Measurements from ENCODE around the gene GPR68. TPM values are rescaled to one million over a fixed set of nuclear protein-coding genes. Genes with fewer than 3 reads are reported as not detected.

Gene GPR68
- total and polyA plus RNA-seq, 4 donors: 2.3 to 7.6 (median 2.8) TPM

DNA sequence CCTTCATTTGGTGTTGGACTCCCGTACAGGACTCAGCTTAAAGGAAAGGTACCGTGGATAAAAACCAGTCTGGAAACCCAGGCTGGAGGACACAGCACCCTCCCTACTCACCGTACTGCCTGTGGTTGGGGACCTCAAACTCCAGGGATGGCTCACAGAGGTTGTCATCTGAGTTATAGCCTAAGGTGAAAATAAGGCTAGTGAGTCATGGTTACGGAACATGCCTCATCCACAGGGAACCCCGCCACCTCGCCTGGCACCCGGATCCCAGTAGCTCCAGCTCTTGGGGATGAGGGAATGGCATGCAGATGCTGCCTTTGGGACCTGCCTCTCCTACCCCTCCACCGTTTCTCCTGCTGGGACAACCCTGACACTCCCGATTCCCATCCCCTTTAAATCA lies 36.8 kb upstream of the GPR68 start:
- no peaks in the 10 kb centered on the region for H3K4me1 ChIP-seq (ENCODE audit: control insufficient read depth in 5 of 5, insufficient read depth in 5 of 5, low read length in 5 of 5)
- WGBS, 2 donors: 95 to 97% methylated on average over 9 of the region's 9 CpGs
- no peak overlapping the region for H3K9ac ChIP-seq (ENCODE audit: insufficient read depth in 1 of 2, low read length in 2 of 2)
- TF ChIP-seq, protein P1, sequence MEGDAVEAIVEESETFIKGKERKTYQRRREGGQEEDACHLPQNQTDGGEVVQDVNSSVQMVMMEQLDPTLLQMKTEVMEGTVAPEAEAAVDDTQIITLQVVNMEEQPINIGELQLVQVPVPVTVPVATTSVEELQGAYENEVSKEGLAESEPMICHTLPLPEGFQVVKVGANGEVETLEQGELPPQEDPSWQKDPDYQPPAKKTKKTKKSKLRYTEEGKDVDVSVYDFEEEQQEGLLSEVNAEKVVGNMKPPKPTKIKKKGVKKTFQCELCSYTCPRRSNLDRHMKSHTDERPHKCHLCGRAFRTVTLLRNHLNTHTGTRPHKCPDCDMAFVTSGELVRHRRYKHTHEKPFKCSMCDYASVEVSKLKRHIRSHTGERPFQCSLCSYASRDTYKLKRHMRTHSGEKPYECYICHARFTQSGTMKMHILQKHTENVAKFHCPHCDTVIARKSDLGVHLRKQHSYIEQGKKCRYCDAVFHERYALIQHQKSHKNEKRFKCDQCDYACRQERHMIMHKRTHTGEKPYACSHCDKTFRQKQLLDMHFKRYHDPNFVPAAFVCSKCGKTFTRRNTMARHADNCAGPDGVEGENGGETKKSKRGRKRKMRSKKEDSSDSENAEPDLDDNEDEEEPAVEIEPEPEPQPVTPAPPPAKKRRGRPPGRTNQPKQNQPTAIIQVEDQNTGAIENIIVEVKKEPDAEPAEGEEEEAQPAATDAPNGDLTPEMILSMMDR (IDR thresholded peaks at IDR 0.05; ENCODE audit: control extremely low read depth, extremely low read depth): no peak
- H3K27ac ChIP-seq (ENCODE audit: low read depth in 1 of 2, low read length in 1 of 2): no peak overlapping the region
- ATAC-seq (ENCODE audit: insufficient read depth, low FRiP score): no peak
- no peak for DNase-seq
- no peaks in the 10 kb centered on the region for H3K9me3 ChIP-seq (ENCODE audit: control insufficient read depth in 4 of 4, insufficient read depth in 3 of 4, low read length in 3 of 4)
- no peak overlapping the region for H3K4me3 ChIP-seq
- H3K36me3 ChIP-seq (ENCODE audit: control insufficient read depth in 4 of 4, insufficient read depth in 4 of 4, low read length in 4 of 4): peaks cover 0 to 28% (median 3%) of the 10 kb centered on the region in 4 donors
- H3K27me3 ChIP-seq (ENCODE audit: control insufficient read depth in 3 of 3, insufficient read depth in 3 of 3, low read length in 2 of 3): no peaks in the 10 kb centered on the region

DNA sequence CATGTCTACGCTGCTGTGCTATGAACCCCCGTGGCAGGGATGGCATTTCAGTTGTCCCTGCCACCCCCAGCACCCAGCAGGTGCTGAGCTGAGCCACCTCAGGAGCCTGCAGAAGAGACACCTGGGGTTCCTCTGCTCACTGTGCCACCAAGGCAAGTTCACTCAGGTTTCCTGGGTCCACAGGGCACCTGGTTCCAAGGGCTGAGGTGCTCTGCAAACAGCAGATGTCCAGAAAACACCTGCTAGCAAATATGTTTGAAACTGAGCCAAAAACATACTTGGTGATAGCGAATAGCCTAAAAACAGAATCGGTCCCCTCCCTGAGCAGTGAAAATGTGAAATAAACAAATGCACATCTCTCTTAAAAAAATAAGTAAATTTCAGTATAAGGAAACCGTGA lies 35.6 kb upstream of the GPR68 start:
- WGBS, 2 donors: 80 to 84% methylated on average over 5 of the region's 5 CpGs
- H3K4me1 ChIP-seq (ENCODE audit: control insufficient read depth in 5 of 5, insufficient read depth in 5 of 5, low read length in 5 of 5): no peaks in the 10 kb centered on the region
- no peak overlapping the region for H3K9ac ChIP-seq (ENCODE audit: insufficient read depth in 1 of 2, low read length in 2 of 2)
- no peak overlapping the region for H3K4me3 ChIP-seq
- H3K9me3 ChIP-seq (ENCODE audit: control insufficient read depth in 4 of 4, insufficient read depth in 3 of 4, low read length in 3 of 4): no peaks in the 10 kb centered on the region
- H3K27ac ChIP-seq (ENCODE audit: low read depth in 1 of 2, low read length in 1 of 2): no peak overlapping the region
- TF ChIP-seq, protein P1 (IDR thresholded peaks at IDR 0.05; ENCODE audit: control extremely low read depth, extremely low read depth): no peak
- ATAC-seq (ENCODE audit: insufficient read depth, low FRiP score) (no peak), DNase-seq (no peak)
- H3K36me3 ChIP-seq (ENCODE audit: control insufficient read depth in 4 of 4, insufficient read depth in 4 of 4, low read length in 4 of 4): peaks cover 0 to 29% (median 3%) of the 10 kb centered on the region in 4 donors
- no peaks in the 10 kb centered on the region for H3K27me3 ChIP-seq (ENCODE audit: control insufficient read depth in 3 of 3, insufficient read depth in 3 of 3, low read length in 2 of 3)

- 93 to 94% methylated on average over 10 of the region's 10 CpGs for WGBS, 2 donors
- Histone ChIP-seq H3K9ac (ENCODE audit: insufficient read depth in 1 of 2, low read length in 2 of 2) (no peak overlapping the region), H3K36me3 (ENCODE audit: control insufficient read depth in 4 of 4, insufficient read depth in 4 of 4, low read length in 4 of 4) (peaks cover 0 to 33% (median 3%) of the 10 kb centered on the region in 4 donors), H3K4me1 (ENCODE audit: control insufficient read depth in 5 of 5, insufficient read depth in 5 of 5, low read length in 5 of 5) (no peaks in the 10 kb centered on the region), H3K4me3 (no peak overlapping the region), H3K27ac (ENCODE audit: low read depth in 1 of 2, low read length in 1 of 2) (no peak overlapping the region), H3K9me3 (ENCODE audit: control insufficient read depth in 4 of 4, insufficient read depth in 3 of 4, low read length in 3 of 4) (no peaks in the 10 kb centered on the region), H3K27me3 (ENCODE audit: control insufficient read depth in 3 of 3, insufficient read depth in 3 of 3, low read length in 2 of 3) (no peaks in the 10 kb centered on the region)
- no peak for DNase-seq
- TF ChIP-seq, protein P1 (IDR thresholded peaks at IDR 0.05; ENCODE audit: control extremely low read depth, extremely low read depth): no peak
- no peak for ATAC-seq (ENCODE audit: insufficient read depth, low FRiP score)
These were observed 34.9 kb upstream of the GPR68 start for GRCh38 chr14:91279354-91279753.

- Histone ChIP-seq H3K27me3 (ENCODE audit: control insufficient read depth in 3 of 3, insufficient read depth in 3 of 3, low read length in 2 of 3) (no peaks in the 10 kb centered on the region), H3K36me3 (ENCODE audit: control insufficient read depth in 4 of 4, insufficient read depth in 4 of 4, low read length in 4 of 4) (peaks cover 0 to 33% (median 3%) of the 10 kb centered on the region in 4 donors), H3K9me3 (ENCODE audit: control insufficient read depth in 4 of 4, insufficient read depth in 3 of 4, low read length in 3 of 4) (no peaks in the 10 kb centered on the region), H3K9ac (ENCODE audit: insufficient read depth in 1 of 2, low read length in 2 of 2) (no peak overlapping the region), H3K4me3 (no peak overlapping the region), H3K27ac (ENCODE audit: low read depth in 1 of 2, low read length in 1 of 2) (no peak overlapping the region), H3K4me1 (ENCODE audit: control insufficient read depth in 5 of 5, insufficient read depth in 5 of 5, low read length in 5 of 5) (no peaks in the 10 kb centered on the region)
- no peak for DNase-seq
- no peak for ATAC-seq (ENCODE audit: insufficient read depth, low FRiP score)
- TF ChIP-seq, protein P1 (IDR thresholded peaks at IDR 0.05; ENCODE audit: control extremely low read depth, extremely low read depth): no peak
- 99% methylated on average over 5 of the region's 5 CpGs for WGBS, 2 donors
These were observed 33.8 kb upstream of the GPR68 start for GRCh38 chr14:91278383-91278715.

All from lung (tissue), 12 donors.